IPS-20b (cell line): ENCODE data around the gene COX15.
"Not testable (repeated sequence)": the region's sequence is repeated elsewhere in the genome, so short reads cannot be mapped to it uniquely, and the experiment has no call there.

Experiments used
- H3K27ac ChIP-seq: one replicate; pipeline ENCODE4 v1.5.1; 2013; ENCODE audit warnings: low read length
- H3K27me3 ChIP-seq: 2 replicates; pipeline ENCODE4 v1.6.1; 2013; ENCODE audit warnings: mild to moderate bottlenecking, low read length, inconsistent platforms; ENCODE audit not compliant: insufficient read depth
- H3K36me3 ChIP-seq: 2 replicates; pipeline ENCODE4 v1.6.1; 2013; ENCODE audit warnings: low read depth, mild to moderate bottlenecking, inconsistent platforms, low read length, moderate library complexity; ENCODE audit not compliant: insufficient read depth
- H3K4me1 ChIP-seq: 2 replicates; pipeline ENCODE4 v1.6.1; 2013; ENCODE audit warnings: mild to moderate bottlenecking, control low read depth, inconsistent platforms, low read length, moderate library complexity; ENCODE audit not compliant: insufficient read depth
- H3K4me3 ChIP-seq: 2 replicates; pipeline ENCODE4 v1.5.1; 2013; ENCODE audit warnings: mild to moderate bottlenecking, low read length, inconsistent platforms
- H3K9ac ChIP-seq: 2 replicates; pipeline ENCODE4 v1.6.1; 2013; ENCODE audit warnings: low read depth, mild to moderate bottlenecking, inconsistent platforms, low read length, moderate library complexity
- H3K9me3 ChIP-seq: 2 replicates; pipeline ENCODE4 v1.6.1; 2013; ENCODE audit warnings: mild to moderate bottlenecking, low read depth, low read length, inconsistent platforms; ENCODE audit not compliant: insufficient read depth

COX15 gene

GRCh38 chr10:99734111-99734510 lies 2.2 kb upstream of the COX15 start:
- H3K9ac ChIP-seq, H3K27me3 ChIP-seq, H3K4me1 ChIP-seq, H3K27ac ChIP-seq, H3K4me3 ChIP-seq, H3K9me3 ChIP-seq: not testable (repeated sequence)
- H3K36me3 ChIP-seq = peaks cover 38% of the 10 kb centered on the region

- H3K36me3 ChIP-seq = peaks cover 38% of the 10 kb centered on the region
- no peaks in the 10 kb centered on the region for H3K4me1 ChIP-seq
- H3K27ac ChIP-seq = no peak overlapping the region
- H3K9ac ChIP-seq = no peak overlapping the region
- H3K4me3 ChIP-seq = no peak overlapping the region
- no peaks in the 10 kb centered on the region for H3K9me3 ChIP-seq
- no peaks in the 10 kb centered on the region for H3K27me3 ChIP-seq
Measured at GRCh38 chr10:99733366-99733765, 1.4 kb upstream of the COX15 start.

- peaks cover 38% of the 10 kb centered on the region for H3K36me3 ChIP-seq
- peak overlapping the region; percentile 78; the same call in 1 of the 2 replicates for H3K9ac ChIP-seq
- no peak overlapping the region for H3K27ac ChIP-seq
- no peaks in the 10 kb centered on the region for H3K27me3 ChIP-seq
- H3K9me3 ChIP-seq = no peaks in the 10 kb centered on the region
- peak overlapping the region; percentile 72 for H3K4me3 ChIP-seq
- H3K4me1 ChIP-seq = no peaks in the 10 kb centered on the region
Measured at GRCh38 chr10:99731306-99732032, 458 bp downstream of the COX15 start.

GRCh38 chr10:99730026-99730425 lies 1.9 kb downstream of the COX15 start:
- Histone ChIP-seq H3K4me3 (no peak overlapping the region), H3K9ac (no peak overlapping the region), H3K27ac (no peak overlapping the region), H3K4me1 (no peaks in the 10 kb centered on the region), H3K27me3 (no peaks in the 10 kb centered on the region), H3K9me3 (no peaks in the 10 kb centered on the region), H3K36me3 (peaks cover 45% of the 10 kb centered on the region)

GRCh38 chr10:99720387-99720786 lies 11.5 kb downstream of the COX15 start:
- H3K27ac ChIP-seq = no peak overlapping the region
- no peaks in the 10 kb centered on the region for H3K4me1 ChIP-seq
- no peaks in the 10 kb centered on the region for H3K9me3 ChIP-seq
- H3K27me3 ChIP-seq = no peaks in the 10 kb centered on the region
- peaks cover 85% of the 10 kb centered on the region for H3K36me3 ChIP-seq
- H3K4me3 ChIP-seq = no peak overlapping the region
- no peak overlapping the region for H3K9ac ChIP-seq

GRCh38 chr10:99714446-99714845 lies 17.5 kb downstream of the COX15 start:
- no peaks in the 10 kb centered on the region for H3K9me3 ChIP-seq
- H3K4me3 ChIP-seq = no peak overlapping the region
- no peak overlapping the region for H3K9ac ChIP-seq
- H3K27ac ChIP-seq = no peak overlapping the region
- no peaks in the 10 kb centered on the region for H3K27me3 ChIP-seq
- no peaks in the 10 kb centered on the region for H3K4me1 ChIP-seq
- H3K36me3 ChIP-seq = peaks cover 91% of the 10 kb centered on the region

GRCh38 chr10:99711129-99711719 lies 20.7 kb downstream of the COX15 start:
- Histone ChIP-seq H3K4me3 (no peak overlapping the region), H3K9ac (no peak overlapping the region), H3K4me1 (no peaks in the 10 kb centered on the region), H3K27ac (no peak overlapping the region), H3K36me3 (peaks cover 73% of the 10 kb centered on the region), H3K9me3 (no peaks in the 10 kb centered on the region), H3K27me3 (no peaks in the 10 kb centered on the region)

- Histone ChIP-seq H3K27me3 (no peaks in the 10 kb centered on the region), H3K9me3 (no peaks in the 10 kb centered on the region), H3K36me3 (peaks cover 62% of the 10 kb centered on the region), H3K4me3 (no peak overlapping the region), H3K9ac (no peak overlapping the region), H3K4me1 (no peaks in the 10 kb centered on the region), H3K27ac (no peak overlapping the region)
Measured at GRCh38 chr10:99709480-99710229, 22.3 kb downstream of the COX15 start.

GRCh38 chr10:99708428-99709012 lies 23.4 kb downstream of the COX15 start:
- Histone ChIP-seq H3K4me1 (no peaks in the 10 kb centered on the region), H3K36me3 (peaks cover 62% of the 10 kb centered on the region), H3K27me3 (no peaks in the 10 kb centered on the region), H3K4me3 (no peak overlapping the region), H3K27ac (no peak overlapping the region), H3K9ac (no peak overlapping the region), H3K9me3 (no peaks in the 10 kb centered on the region)

GRCh38 chr10:99700649-99701048 lies 31.3 kb downstream of the COX15 start:
- no peak overlapping the region for H3K4me3 ChIP-seq
- no peak overlapping the region for H3K27ac ChIP-seq
- no peak overlapping the region for H3K9ac ChIP-seq
- peaks cover 71% of the 10 kb centered on the region for H3K36me3 ChIP-seq
- H3K27me3 ChIP-seq = no peaks in the 10 kb centered on the region
- H3K9me3 ChIP-seq = no peaks in the 10 kb centered on the region
- no peaks in the 10 kb centered on the region for H3K4me1 ChIP-seq

- H3K9me3 ChIP-seq = no peaks in the 10 kb centered on the region
- peaks cover 65% of the 10 kb centered on the region for H3K36me3 ChIP-seq
- no peaks in the 10 kb centered on the region for H3K27me3 ChIP-seq
- no peaks in the 10 kb centered on the region for H3K4me1 ChIP-seq
- H3K9ac ChIP-seq = no peak overlapping the region
- H3K27ac ChIP-seq = no peak overlapping the region
- no peak overlapping the region for H3K4me3 ChIP-seq
Measured at GRCh38 chr10:99698504-99699080, 33.3 kb downstream of the COX15 start.
